Measurements from ENCODE around the gene PSTPIP1. TPM values are rescaled to one million over a fixed set of nuclear protein-coding genes. Genes with fewer than 3 reads are reported as not detected.

The PSTPIP1 gene
- polyA plus RNA-seq, 1 donor from 2014 or later = not detected

- no peak overlapping the region for H3K9ac ChIP-seq (ENCODE audit: low read length)
- H3K79me2 ChIP-seq (replicated peaks; ENCODE audit: insufficient read depth, low read length) = no peaks in the 10 kb centered on the region
- H3K9me2 ChIP-seq (ENCODE audit: insufficient read depth, low read length) = no peaks in the 10 kb centered on the region
- H3K27ac ChIP-seq (ENCODE audit: low read length) = no peak overlapping the region
- peaks cover 9% of the 10 kb centered on the region for H3K36me3 ChIP-seq (ENCODE audit: insufficient read depth, low read length)
- H2AFZ ChIP-seq (ENCODE audit: low read depth, low read length) = no peak overlapping the region
- H4K20me1 ChIP-seq (ENCODE audit: insufficient read depth) = no peaks in the 10 kb centered on the region
- no peaks in the 10 kb centered on the region for H3K9me3 ChIP-seq (ENCODE audit: low read length)
- no peak for TF ChIP-seq POLR2AphosphoS5 (IDR thresholded peaks at IDR 0.05)
- TF ChIP-seq REST (IDR thresholded peaks at IDR 0.05; ENCODE audit: borderline replicate concordance) = no peak
- TF ChIP-seq CTCF (IDR thresholded peaks at IDR 0.05; ENCODE audit: poor library complexity, severe bottlenecking) = no peak
- no peak for TF ChIP-seq MXI1 (conservative IDR thresholded peaks at IDR 0.05; ENCODE audit: poor library complexity, severe bottlenecking)
- no peak for TF ChIP-seq EP300 (conservative IDR thresholded peaks at IDR 0.05; ENCODE audit: poor library complexity, severe bottlenecking)
- no peak for TF ChIP-seq TAF1 (IDR thresholded peaks at IDR 0.05; ENCODE audit: low read depth)
- TF ChIP-seq EZH2 (IDR thresholded peaks at IDR 0.05; ENCODE audit: borderline replicate concordance, insufficient read depth, low read length, poor library complexity, severe bottlenecking) = no peak
- no peak overlapping the region for H3K4me3 ChIP-seq (ENCODE audit: low read length)
- no peak overlapping the region for H3K4me2 ChIP-seq (ENCODE audit: low read length)
- no peaks in the 10 kb centered on the region for H3K27me3 ChIP-seq (ENCODE audit: insufficient read depth, low read depth, low read length)
- no peaks in the 10 kb centered on the region for H3F3A ChIP-seq (ENCODE audit: insufficient read depth, low read length, poor library complexity, severe bottlenecking)
Observed at GRCh38 chr15:76953913-76954312, 41.0 kb upstream of the PSTPIP1 start.

- no peak overlapping the region for H3K4me3 ChIP-seq (ENCODE audit: low read length)
- H3K9me2 ChIP-seq (ENCODE audit: insufficient read depth, low read length) = no peaks in the 10 kb centered on the region
- no peaks in the 10 kb centered on the region for H3K27me3 ChIP-seq (ENCODE audit: insufficient read depth, low read depth, low read length)
- H3K36me3 ChIP-seq (ENCODE audit: insufficient read depth, low read length) = peaks cover 4% of the 10 kb centered on the region
- no peak overlapping the region for H3K27ac ChIP-seq (ENCODE audit: low read length)
- H3K9me3 ChIP-seq (ENCODE audit: low read length) = no peaks in the 10 kb centered on the region
- no peak for TF ChIP-seq SMC3 (conservative IDR thresholded peaks at IDR 0.05; ENCODE audit: poor library complexity)
- no peak overlapping the region for H3K4me2 ChIP-seq (ENCODE audit: low read length)
- H3K79me2 ChIP-seq (replicated peaks; ENCODE audit: insufficient read depth, low read length) = no peaks in the 10 kb centered on the region
- no peaks in the 10 kb centered on the region for H4K20me1 ChIP-seq (ENCODE audit: insufficient read depth)
- no peaks in the 10 kb centered on the region for H3F3A ChIP-seq (ENCODE audit: insufficient read depth, low read length, poor library complexity, severe bottlenecking)
- no peak overlapping the region for H3K9ac ChIP-seq (ENCODE audit: low read length)
- H2AFZ ChIP-seq (ENCODE audit: low read depth, low read length) = no peak overlapping the region
Observed at GRCh38 chr15:76954744-76955143, 40.2 kb upstream of the PSTPIP1 start.

- no peak overlapping the region for H3K4me3 ChIP-seq (ENCODE audit: low read length)
- no peaks in the 10 kb centered on the region for H3K36me3 ChIP-seq (ENCODE audit: insufficient read depth, low read length)
- no peaks in the 10 kb centered on the region for H3K27me3 ChIP-seq (ENCODE audit: insufficient read depth, low read depth, low read length)
- H3F3A ChIP-seq (ENCODE audit: insufficient read depth, low read length, poor library complexity, severe bottlenecking) = no peaks in the 10 kb centered on the region
- H3K79me2 ChIP-seq (replicated peaks; ENCODE audit: insufficient read depth, low read length) = no peaks in the 10 kb centered on the region
- no peak for TF ChIP-seq TAF1 (IDR thresholded peaks at IDR 0.05; ENCODE audit: low read depth)
- no peak for TF ChIP-seq POLR2AphosphoS5 (IDR thresholded peaks at IDR 0.05)
- TF ChIP-seq EP300 (conservative IDR thresholded peaks at IDR 0.05; ENCODE audit: poor library complexity, severe bottlenecking) = no peak
- no peak for TF ChIP-seq MXI1 (conservative IDR thresholded peaks at IDR 0.05; ENCODE audit: poor library complexity, severe bottlenecking)
- no peak for TF ChIP-seq SMC3 (conservative IDR thresholded peaks at IDR 0.05; ENCODE audit: poor library complexity)
- TF ChIP-seq RAD21 (conservative IDR thresholded peaks at IDR 0.05) = no peak
- no peak for TF ChIP-seq CTCF (IDR thresholded peaks at IDR 0.05; ENCODE audit: poor library complexity, severe bottlenecking)
- TF ChIP-seq REST (IDR thresholded peaks at IDR 0.05; ENCODE audit: borderline replicate concordance) = no peak
- TF ChIP-seq EZH2 (IDR thresholded peaks at IDR 0.05; ENCODE audit: borderline replicate concordance, insufficient read depth, low read length, poor library complexity, severe bottlenecking) = no peak
- H3K4me2 ChIP-seq (ENCODE audit: low read length) = no peak overlapping the region
- H3K27ac ChIP-seq (ENCODE audit: low read length) = no peak overlapping the region
- H2AFZ ChIP-seq (ENCODE audit: low read depth, low read length) = no peak overlapping the region
- H3K9me2 ChIP-seq (ENCODE audit: insufficient read depth, low read length) = no peaks in the 10 kb centered on the region
- no peaks in the 10 kb centered on the region for H3K9me3 ChIP-seq (ENCODE audit: low read length)
- H4K20me1 ChIP-seq (ENCODE audit: insufficient read depth) = no peaks in the 10 kb centered on the region
- H3K9ac ChIP-seq (ENCODE audit: low read length) = no peak overlapping the region
Observed at GRCh38 chr15:76961268-76962011, 33.5 kb upstream of the PSTPIP1 start.

Data from neural cell (in vitro differentiated cells).